Measurements from ENCODE around the gene CPEB3. TPM values are rescaled to one million over a fixed set of nuclear protein-coding genes. Genes with fewer than 3 reads are reported as not detected.

Gene CPEB3
- total RNA-seq, 3 donors from 2014 or later, result 0.68 to 0.92 (median 0.82) TPM

DNA sequence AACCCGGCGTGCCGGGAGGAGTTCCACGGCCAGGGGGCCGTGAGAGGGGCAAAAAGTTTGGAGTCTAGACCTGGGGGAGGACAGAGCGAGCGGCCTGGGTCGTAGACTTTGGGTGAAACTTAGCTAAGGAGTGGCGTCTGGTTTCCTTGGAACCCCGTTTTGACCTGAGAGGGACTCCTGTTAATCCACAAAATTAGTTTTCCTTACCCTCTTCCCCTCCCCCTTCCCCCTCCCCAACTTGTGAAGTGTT is 663 bp upstream of the CPEB3 start:
- no peaks in the 10 kb centered on the region for H3K9me3 Mint-ChIP-seq
- ATAC-seq (peak in 1 of 2 donors; percentile 11), DNase-seq (peak; percentile 5)
- H3K27me3 Mint-ChIP-seq (ENCODE audit: low read depth), result no peaks in the 10 kb centered on the region
- H3K36me3 Mint-ChIP-seq (ENCODE audit: insufficient read depth), result peaks cover 5% of the 10 kb centered on the region
- peak overlapping the region; percentile 95 for H3K4me3 Mint-ChIP-seq
- H3K4me1 Mint-ChIP-seq (ENCODE audit: low read depth), result peaks cover 30% of the 10 kb centered on the region

DNA sequence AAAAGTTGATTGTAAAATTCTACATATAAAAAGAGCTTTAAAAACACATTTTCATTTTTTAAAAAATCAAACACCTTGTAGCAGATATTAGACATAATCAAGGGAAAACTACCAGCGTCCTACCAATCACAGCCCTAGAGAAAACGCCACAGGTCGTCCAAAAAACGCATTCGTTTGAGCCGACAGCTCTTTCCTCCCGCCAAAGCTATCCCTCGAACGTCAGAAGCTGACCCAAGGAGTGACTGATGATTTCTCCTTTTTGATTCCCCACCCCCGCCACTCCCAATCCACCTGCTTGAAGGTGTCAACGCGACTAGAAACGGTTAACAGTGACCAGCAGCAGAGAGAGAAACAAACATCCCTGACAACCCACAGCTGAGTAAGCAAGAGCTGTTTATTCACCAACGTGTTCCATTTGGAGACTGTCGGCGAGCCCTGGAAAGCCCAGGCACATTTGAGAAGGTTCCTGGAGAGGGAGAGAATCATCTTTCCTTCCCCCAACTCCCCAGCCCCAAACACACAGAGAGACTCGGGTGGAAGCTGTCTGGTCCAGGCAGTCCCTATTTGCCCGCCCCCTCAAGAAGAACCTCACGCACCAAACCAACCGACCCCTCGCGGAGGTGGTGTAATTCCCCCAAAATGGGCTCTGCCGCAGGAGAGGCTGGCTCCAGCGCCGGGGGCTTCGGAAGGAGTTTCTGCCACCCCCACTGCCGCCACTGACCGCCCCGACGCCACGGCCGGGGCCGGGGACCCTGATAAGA is 622 bp downstream of the CPEB3 start:
- DNase-seq (peak; percentile 5), ATAC-seq (peak; percentile 35)
- Mint-ChIP-seq H3K9me3 (no peaks in the 10 kb centered on the region), H3K27me3 (ENCODE audit: low read depth) (no peaks in the 10 kb centered on the region), H3K4me1 (ENCODE audit: low read depth) (peaks cover 26% of the 10 kb centered on the region), H3K4me3 (peak overlapping the region; percentile 95), H3K36me3 (ENCODE audit: insufficient read depth) (peaks cover 5% of the 10 kb centered on the region)

DNA sequence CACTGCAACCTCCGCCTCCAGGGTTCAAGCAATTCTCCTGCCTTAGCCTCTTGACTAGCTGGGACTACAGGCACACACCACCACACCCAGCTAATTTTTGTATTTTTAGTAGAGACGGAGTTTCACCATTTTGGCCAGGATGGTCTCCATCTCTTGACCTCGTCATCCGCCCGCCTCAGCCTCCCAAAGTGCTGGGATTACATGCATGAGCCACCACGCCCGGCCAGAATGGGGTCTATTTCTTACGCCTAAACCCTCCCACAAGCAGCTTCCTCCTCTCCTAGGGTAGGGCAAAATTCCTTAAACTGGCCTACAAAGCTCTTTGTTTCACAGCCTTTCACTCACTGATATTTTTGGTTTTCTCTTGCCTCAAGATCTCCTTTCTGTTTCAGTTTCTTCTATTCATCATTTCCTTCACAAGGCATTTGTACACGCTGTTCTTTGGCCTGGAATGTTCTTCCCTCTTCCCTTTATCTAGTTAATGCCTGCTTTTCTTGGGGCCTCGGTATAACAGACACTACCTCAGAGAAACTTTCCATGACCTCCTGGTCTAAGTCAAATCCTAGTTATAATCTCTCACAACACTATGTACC is 6.7 kb downstream of the CPEB3 start:
- DNase-seq (no peak), ATAC-seq (no peak)
- peaks cover 2% of the 10 kb centered on the region for H3K36me3 Mint-ChIP-seq (ENCODE audit: insufficient read depth)
- no peaks in the 10 kb centered on the region for H3K9me3 Mint-ChIP-seq
- H3K4me3 Mint-ChIP-seq, result no peak overlapping the region
- H3K27me3 Mint-ChIP-seq (ENCODE audit: low read depth), result no peaks in the 10 kb centered on the region
- H3K4me1 Mint-ChIP-seq (ENCODE audit: low read depth), result peaks cover 5% of the 10 kb centered on the region

DNA sequence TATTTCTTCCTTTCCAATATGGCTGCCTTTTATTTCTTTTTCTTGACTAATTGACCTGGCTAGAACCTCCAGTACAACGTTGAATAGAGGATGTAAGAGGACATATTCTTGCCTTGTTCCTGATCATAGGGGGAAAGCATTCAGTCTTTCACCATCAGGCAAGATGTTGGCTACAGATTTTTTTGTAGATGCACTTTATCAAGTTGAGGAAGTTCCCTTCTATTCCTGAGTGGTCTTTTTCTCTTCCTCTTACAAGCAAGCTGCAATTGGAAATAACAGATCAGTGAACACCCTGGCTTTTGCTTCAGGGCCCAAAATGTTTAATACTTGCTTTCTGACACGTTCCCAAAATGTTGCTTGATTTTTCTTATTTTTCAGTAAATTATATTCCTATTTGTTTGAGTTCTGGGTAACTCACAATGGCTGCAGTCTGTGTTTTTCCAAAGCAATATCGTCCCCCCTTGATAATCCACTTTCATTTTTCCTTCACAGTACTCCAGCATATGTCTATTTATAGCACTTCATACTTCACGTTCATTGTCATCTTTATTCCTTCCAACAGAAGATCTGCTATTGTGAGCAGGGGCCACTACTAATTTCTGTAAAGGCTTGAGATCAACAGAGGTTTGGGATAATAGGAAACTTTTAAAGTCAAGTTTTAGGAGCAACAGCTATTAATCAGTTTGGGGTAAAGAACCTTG is 11.7 kb downstream of the CPEB3 start:
- peaks cover under 1% of the 10 kb centered on the region for H3K4me1 Mint-ChIP-seq (ENCODE audit: low read depth)
- H3K27me3 Mint-ChIP-seq (ENCODE audit: low read depth), result no peaks in the 10 kb centered on the region
- peaks cover 2% of the 10 kb centered on the region for H3K36me3 Mint-ChIP-seq (ENCODE audit: insufficient read depth)
- no peak overlapping the region for H3K4me3 Mint-ChIP-seq
- no peak for ATAC-seq
- no peak for DNase-seq
- H3K9me3 Mint-ChIP-seq, result no peaks in the 10 kb centered on the region

DNA sequence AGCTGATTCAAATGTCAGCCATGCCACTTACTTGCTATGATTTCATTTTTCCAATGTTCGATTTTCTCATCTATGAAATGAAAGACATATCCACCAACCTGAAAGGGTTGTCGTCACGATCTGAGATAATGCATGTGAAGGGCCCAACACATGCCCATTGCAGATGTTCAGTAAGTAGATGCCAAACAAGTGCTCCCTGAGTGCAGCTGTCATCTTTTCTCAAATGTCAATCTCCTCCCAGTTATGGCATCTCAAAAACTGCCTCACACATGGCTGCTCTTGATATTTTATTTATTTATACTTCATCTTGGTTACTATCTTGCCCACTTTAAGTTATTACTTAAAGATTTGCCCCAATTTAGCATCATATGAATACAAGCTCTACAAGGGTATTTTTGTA is 16.8 kb downstream of the CPEB3 start:
- no peaks in the 10 kb centered on the region for H3K27me3 Mint-ChIP-seq (ENCODE audit: low read depth)
- DNase-seq (no peak), ATAC-seq (no peak)
- H3K4me3 Mint-ChIP-seq, result no peak overlapping the region
- H3K9me3 Mint-ChIP-seq, result no peaks in the 10 kb centered on the region
- no peaks in the 10 kb centered on the region for H3K36me3 Mint-ChIP-seq (ENCODE audit: insufficient read depth)
- H3K4me1 Mint-ChIP-seq (ENCODE audit: low read depth), result no peaks in the 10 kb centered on the region

DNA sequence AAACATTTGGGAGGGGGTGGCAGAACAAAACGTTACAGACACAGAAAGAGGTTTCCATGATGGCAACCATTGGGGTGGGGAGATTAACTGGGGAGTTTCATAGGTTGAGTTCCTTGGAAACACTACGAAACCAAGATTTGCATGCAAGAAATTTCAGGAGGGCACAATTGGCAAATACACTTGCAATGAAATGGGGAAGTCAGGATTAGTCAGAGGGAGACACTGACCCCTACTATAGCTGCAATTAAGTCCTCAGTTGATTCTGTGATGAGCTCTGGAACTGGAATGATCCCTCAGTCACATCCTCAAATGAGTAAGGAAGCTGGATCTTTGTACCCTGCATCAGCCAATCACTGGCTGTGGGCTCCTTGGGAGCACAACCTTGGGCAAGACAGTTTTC is 22.1 kb downstream of the CPEB3 start:
- Mint-ChIP-seq H3K27me3 (ENCODE audit: low read depth) (no peaks in the 10 kb centered on the region), H3K4me3 (no peak overlapping the region), H3K9me3 (no peaks in the 10 kb centered on the region), H3K36me3 (ENCODE audit: insufficient read depth) (peaks cover 5% of the 10 kb centered on the region), H3K4me1 (ENCODE audit: low read depth) (peaks cover 6% of the 10 kb centered on the region)
- ATAC-seq, result no peak
- no peak for DNase-seq

DNA sequence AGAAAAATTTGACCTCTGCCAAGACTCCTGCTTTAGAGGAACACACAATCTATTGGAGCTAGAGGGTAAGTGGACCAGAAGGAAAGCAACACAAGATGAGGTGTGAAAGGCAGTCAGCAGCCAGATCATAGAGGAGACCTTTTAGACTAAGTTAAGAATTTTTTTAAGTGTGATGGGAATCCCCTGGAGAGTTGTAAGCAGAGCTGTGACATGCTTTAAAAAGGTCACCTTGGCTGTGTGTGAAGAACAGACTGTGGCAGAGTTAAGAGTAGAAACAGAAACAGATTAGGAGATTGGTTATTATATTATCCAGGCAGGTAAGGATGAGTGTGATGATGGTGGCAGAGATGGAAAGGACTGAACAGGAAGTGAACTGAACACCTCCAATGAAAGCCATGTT is 23.5 kb downstream of the CPEB3 start:
- DNase-seq (no peak), ATAC-seq (no peak)
- Mint-ChIP-seq H3K4me3 (no peak overlapping the region), H3K36me3 (ENCODE audit: insufficient read depth) (peaks cover 5% of the 10 kb centered on the region), H3K9me3 (no peaks in the 10 kb centered on the region), H3K4me1 (ENCODE audit: low read depth) (peaks cover 6% of the 10 kb centered on the region), H3K27me3 (ENCODE audit: low read depth) (no peaks in the 10 kb centered on the region)

DNA sequence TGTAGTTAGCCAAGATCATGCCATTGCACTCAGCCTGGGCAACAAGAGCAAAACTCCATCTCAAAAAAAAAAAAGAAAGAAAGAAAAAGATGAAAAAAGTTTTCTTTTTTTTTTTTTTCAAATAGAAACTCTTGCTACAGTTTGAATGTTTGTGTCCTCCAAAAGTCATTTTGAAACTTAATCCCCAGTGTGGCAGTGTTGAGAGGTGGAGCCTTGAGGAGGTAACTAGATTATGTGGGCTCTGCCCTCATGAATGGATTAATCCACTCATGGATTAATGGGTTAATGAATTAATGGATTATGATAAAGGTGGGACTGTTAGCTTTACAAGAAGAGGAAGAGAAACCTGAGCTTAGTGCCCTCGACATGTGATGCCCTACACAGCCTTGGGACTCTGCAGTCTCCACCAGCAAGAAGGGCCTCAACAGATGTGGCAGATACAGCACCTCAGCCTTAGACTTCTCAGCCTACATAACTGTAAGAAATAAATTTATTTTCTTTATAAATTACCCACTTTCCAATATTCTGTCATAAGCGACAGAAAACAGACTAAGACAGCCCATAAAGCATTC is 25.1 kb downstream of the CPEB3 start:
- ATAC-seq, result no peak
- no peak overlapping the region for H3K4me3 Mint-ChIP-seq
- no peaks in the 10 kb centered on the region for H3K9me3 Mint-ChIP-seq
- H3K4me1 Mint-ChIP-seq (ENCODE audit: low read depth), result peaks cover 6% of the 10 kb centered on the region
- H3K36me3 Mint-ChIP-seq (ENCODE audit: insufficient read depth), result peaks cover 5% of the 10 kb centered on the region
- H3K27me3 Mint-ChIP-seq (ENCODE audit: low read depth), result no peaks in the 10 kb centered on the region
- DNase-seq, result no peak

DNA sequence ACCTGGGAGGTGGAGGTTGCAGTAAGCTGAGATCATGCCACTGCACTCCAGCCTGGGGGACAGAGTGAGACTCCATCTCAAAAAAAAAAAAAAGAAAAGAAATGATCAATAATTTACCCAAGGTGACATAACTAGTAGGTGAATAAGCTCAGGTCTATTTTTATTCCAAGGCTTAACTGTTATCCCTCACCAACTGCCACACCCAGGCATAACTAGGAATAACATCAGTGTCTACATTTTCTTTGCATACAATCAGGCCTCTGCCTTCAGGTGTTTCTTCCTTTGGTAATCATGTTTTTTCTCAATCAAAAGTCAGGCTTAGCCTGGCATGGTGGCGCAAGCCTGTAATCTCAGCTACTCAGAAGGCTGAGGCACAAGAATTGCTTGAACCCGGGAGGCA is 26.6 kb downstream of the CPEB3 start:
- H3K36me3 Mint-ChIP-seq (ENCODE audit: insufficient read depth), result peaks cover 8% of the 10 kb centered on the region
- ATAC-seq (no peak), DNase-seq (no peak)
- H3K9me3 Mint-ChIP-seq, result no peaks in the 10 kb centered on the region
- H3K4me1 Mint-ChIP-seq (ENCODE audit: low read depth), result peaks cover 6% of the 10 kb centered on the region
- H3K27me3 Mint-ChIP-seq (ENCODE audit: low read depth), result no peaks in the 10 kb centered on the region
- no peak overlapping the region for H3K4me3 Mint-ChIP-seq

DNA sequence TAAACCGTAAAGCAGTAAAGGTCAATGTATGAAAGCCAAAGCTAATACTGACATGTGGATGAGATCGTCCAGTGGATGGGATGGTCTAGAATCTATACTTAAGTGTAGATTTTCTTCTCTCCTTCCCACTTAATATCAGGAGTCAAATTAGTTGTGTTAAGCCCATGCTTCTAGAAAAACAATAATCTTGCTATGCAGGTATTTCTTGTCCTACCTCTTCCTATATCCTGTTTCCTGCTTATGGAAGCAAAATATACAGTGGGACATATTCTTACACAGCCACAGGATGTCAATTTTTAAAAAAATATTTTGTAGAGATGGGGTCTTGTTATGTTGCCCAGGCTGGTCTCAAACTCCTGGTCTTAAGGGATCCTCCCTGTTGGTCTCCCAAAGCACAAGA is 27.5 kb downstream of the CPEB3 start:
- no peak for ATAC-seq
- H3K4me1 Mint-ChIP-seq (ENCODE audit: low read depth), result peaks cover 6% of the 10 kb centered on the region
- H3K27me3 Mint-ChIP-seq (ENCODE audit: low read depth), result no peaks in the 10 kb centered on the region
- no peak overlapping the region for H3K4me3 Mint-ChIP-seq
- H3K36me3 Mint-ChIP-seq (ENCODE audit: insufficient read depth), result peaks cover 8% of the 10 kb centered on the region
- H3K9me3 Mint-ChIP-seq, result no peaks in the 10 kb centered on the region
- DNase-seq, result no peak

DNA sequence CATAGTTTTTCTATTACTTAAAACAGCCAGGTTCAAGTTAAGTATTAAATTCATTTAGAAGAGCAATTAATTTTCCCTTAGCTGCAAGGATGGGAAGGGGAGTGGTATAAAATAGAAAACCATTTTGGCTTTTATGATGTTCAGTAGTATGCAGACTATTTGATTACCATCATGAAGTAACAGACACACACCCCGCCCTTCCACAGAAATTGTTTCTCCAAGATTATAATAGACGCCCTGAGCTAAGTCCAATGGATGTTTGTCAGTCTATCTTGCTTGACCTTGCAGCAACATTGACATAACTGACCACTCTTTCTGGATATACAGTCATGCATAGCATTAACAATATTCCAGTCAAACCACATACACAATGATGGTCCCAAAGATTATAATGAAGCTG is 42.3 kb downstream of the CPEB3 start:
- DNase-seq (no peak), ATAC-seq (no peak)
- Mint-ChIP-seq H3K36me3 (ENCODE audit: insufficient read depth) (no peaks in the 10 kb centered on the region), H3K4me3 (no peak overlapping the region), H3K4me1 (ENCODE audit: low read depth) (peaks cover under 1% of the 10 kb centered on the region), H3K9me3 (no peaks in the 10 kb centered on the region), H3K27me3 (ENCODE audit: low read depth) (no peaks in the 10 kb centered on the region)

DNA sequence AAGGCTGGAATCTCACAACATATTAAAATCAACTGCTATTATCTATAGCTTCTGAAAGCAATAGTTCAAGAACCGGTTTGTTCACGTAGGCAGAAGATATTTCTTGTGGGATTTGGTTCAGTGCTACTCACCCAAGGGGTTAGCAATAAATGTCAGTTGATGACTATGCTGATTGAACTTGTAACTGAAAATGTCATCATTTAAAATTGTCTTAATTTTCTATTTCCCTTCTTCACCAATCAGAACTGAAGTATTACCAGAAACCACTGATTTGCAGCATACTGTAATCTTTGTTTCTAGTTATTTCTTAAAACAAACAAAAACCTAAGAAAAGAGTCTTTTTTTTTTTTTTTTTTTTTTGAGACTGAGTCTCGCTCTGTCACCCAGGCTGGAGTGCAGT is 46.1 kb downstream of the CPEB3 start:
- no peak for ATAC-seq
- H3K36me3 Mint-ChIP-seq (ENCODE audit: insufficient read depth), result no peaks in the 10 kb centered on the region
- H3K27me3 Mint-ChIP-seq (ENCODE audit: low read depth), result no peaks in the 10 kb centered on the region
- DNase-seq, result no peak
- no peak overlapping the region for H3K4me3 Mint-ChIP-seq
- H3K9me3 Mint-ChIP-seq, result no peaks in the 10 kb centered on the region
- peaks cover 20% of the 10 kb centered on the region for H3K4me1 Mint-ChIP-seq (ENCODE audit: low read depth)

DNA sequence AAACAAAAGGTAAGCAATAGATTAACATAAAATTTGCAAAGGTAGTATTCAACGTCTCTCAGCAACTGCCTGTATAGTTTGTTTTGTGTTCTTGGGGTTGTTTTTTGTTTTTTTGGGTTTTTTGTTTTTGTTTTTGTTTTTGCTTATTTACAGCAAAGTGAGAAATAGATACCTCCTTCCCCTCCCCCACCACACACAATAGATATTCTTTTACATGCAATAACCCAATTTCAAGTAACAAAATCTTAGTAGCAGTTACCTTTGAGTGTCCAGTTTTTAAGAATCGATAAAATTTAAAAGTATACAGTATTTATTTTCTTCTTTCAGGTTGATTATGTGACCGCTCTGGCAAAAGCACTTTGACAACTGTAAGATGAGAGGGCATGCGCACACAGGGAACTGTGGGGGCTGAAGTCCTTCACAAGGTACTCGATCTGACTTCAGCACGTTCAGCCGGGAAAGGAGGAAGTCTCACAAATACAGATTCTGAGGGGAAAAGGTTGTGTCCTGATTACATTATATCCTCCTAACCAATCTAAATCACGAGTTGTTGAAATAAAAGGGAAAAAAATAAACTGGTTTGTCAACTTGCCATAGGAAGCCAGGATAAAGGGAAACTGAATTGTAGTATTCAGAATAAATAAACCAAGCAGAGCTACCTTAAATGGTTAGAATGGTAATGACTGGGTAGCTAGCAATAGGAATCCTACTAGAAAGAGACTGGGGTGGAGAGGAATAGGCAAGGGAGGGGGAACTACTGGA is 47.8 kb downstream of the CPEB3 start:
- ATAC-seq, result peak; percentile 56 to 61
- H3K36me3 Mint-ChIP-seq (ENCODE audit: insufficient read depth), result no peaks in the 10 kb centered on the region

DNA sequence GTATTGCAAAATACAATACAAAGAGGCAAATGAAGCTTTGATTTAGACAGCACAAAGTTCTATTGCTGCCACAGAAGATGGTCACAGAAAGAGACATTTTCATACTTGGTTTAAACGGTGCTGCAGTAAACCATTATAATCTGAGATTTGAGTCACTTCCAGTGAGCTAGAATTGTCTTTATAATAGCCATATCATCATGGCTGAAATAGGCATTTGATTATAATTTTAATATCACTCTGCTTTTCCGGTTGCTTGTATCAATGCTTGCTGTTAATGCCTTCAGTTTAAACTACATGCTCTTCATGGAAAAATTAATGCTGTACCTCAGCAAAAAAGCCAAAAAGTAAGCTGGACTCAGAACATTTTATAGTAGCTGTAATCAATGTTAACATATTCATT is 48.5 kb downstream of the CPEB3 start:
- ATAC-seq (no peak), DNase-seq (no peak)
- H3K4me3 Mint-ChIP-seq, result peak overlapping the region; percentile 19
- no peaks in the 10 kb centered on the region for H3K36me3 Mint-ChIP-seq (ENCODE audit: insufficient read depth)
- peaks cover 33% of the 10 kb centered on the region for H3K4me1 Mint-ChIP-seq (ENCODE audit: low read depth)
- no peaks in the 10 kb centered on the region for H3K9me3 Mint-ChIP-seq
- H3K27me3 Mint-ChIP-seq (ENCODE audit: low read depth), result peaks cover 6% of the 10 kb centered on the region

More for the DNA sequence above, 47.8 kb downstream of the CPEB3 start:
- Mint-ChIP-seq H3K4me1 (ENCODE audit: low read depth) (peaks cover 31% of the 10 kb centered on the region), H3K27me3 (ENCODE audit: low read depth) (peaks cover 6% of the 10 kb centered on the region), H3K4me3 (peak overlapping the region; percentile 81), H3K9me3 (no peaks in the 10 kb centered on the region)
- peak; percentile 17 for DNase-seq
